K562 (cell line): ENCODE data around the gene KEL.

Source experiments
- NBN ChIP-seq: fragments of 450-650 bp; IDR thresholded peaks from 2 replicates; pipeline ENCODE4 v1.6.1; 2016; ENCODE audit warnings: low read depth, mild to moderate bottlenecking
- RBBP5 ChIP-seq: fragments of 200-600 bp; sonication (generic); IDR thresholded peaks from 2 replicates; pipeline ENCODE4 v1.6.1; 2012; ENCODE audit warnings: borderline replicate concordance, mild to moderate bottlenecking, low read length, control low read depth, inconsistent platforms; ENCODE audit not compliant: insufficient read depth, poor library complexity, severe bottlenecking
- TF ChIP-seq, protein P1 (sequence below), 3 experiments: IDR thresholded peaks in 2 of 3; conservative IDR thresholded peaks in 1 of 3; 2 replicates each; pipeline ENCODE4 v1.5.1; 2011 to 2012; ENCODE audit warnings: low read length in 3 of 3, mild to moderate bottlenecking in 3 of 3, control low read depth in 2 of 3, improper control_type of control experiment in 1 of 3, inconsistent platforms in 1 of 3, low read depth in 1 of 3, mixed read lengths in 1 of 3, moderate library complexity in 1 of 3; ENCODE audit not compliant: insufficient read depth in 2 of 3

DNA sequence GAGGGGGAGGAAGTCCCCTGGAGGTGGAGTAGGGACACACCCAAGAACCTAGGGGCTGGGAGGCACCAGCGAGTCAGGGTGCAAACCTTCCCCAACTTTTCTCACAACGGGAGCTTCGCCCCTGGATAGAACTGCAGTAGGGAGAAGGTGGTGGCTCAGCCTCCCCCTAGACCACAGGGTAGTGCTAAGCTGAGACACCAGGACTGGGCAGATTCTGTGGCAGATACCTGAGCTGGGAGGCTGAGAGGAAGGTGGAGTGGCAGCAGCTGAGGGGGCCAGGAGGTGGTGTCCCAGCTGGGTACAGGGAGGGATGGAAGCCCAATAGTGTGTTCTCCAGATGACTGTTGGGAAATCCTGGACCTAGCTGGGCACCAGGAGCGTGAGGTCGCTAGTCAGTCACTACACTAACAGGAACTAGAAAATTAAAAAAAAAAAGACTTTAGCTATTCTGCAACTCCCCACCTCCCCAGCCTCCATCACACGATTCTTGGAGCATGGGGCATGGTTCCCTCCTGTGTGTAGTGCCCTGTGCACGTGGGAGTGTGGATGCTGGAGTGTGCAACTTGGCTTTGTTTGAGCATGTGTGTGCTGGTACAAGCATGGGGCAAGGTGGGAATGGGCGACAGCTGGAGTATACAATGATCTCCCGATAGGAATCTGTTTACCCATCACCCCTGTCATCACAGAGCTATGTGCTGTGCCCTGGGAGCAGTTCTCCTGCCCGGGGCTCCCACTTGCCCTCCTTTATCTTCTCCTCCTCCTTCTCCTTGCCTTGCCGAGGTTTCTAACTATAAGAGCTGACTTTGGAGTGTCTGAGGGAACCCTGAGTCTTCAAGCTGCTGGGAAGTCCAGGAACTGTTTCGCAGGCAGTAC lies 67.8 kb downstream of the KEL start:
- TF ChIP-seq RBBP5, result no peak
- TF ChIP-seq NBN, result no peak
- TF ChIP-seq, protein P1, sequence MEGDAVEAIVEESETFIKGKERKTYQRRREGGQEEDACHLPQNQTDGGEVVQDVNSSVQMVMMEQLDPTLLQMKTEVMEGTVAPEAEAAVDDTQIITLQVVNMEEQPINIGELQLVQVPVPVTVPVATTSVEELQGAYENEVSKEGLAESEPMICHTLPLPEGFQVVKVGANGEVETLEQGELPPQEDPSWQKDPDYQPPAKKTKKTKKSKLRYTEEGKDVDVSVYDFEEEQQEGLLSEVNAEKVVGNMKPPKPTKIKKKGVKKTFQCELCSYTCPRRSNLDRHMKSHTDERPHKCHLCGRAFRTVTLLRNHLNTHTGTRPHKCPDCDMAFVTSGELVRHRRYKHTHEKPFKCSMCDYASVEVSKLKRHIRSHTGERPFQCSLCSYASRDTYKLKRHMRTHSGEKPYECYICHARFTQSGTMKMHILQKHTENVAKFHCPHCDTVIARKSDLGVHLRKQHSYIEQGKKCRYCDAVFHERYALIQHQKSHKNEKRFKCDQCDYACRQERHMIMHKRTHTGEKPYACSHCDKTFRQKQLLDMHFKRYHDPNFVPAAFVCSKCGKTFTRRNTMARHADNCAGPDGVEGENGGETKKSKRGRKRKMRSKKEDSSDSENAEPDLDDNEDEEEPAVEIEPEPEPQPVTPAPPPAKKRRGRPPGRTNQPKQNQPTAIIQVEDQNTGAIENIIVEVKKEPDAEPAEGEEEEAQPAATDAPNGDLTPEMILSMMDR (IDR thresholded peaks at IDR 0.05 in 2 of 3, conservative IDR thresholded peaks at IDR 0.05 in 1 of 3; ENCODE audit: insufficient read depth in 2 of 3, low read depth in 1 of 3, low read length in 3 of 3), result no peak
